ENCODE results near the gene CARS1. TPM values are rescaled to one million over a fixed set of nuclear protein-coding genes. Genes with fewer than 3 reads are reported as not detected.
A peak's percentile ranks its signal among the peaks of the same experiment; 100 is the strongest.

Gene CARS1
- total and polyA plus RNA-seq, 9 donors: 12.5 to 148 (median 17.6) TPM

- no peak overlapping the region for H3K27ac ChIP-seq
- intact Hi-C loops (cut with DNase I): no loop called here
- no peaks in the 10 kb centered on the region for H3K36me3 ChIP-seq
- DNase-seq: peak in 1 of 5 donors; percentile 17
- H3K4me1 ChIP-seq (ENCODE audit: insufficient read depth): no peaks in the 10 kb centered on the region
- H3K27me3 ChIP-seq: no peaks in the 10 kb centered on the region
- H3K4me3 ChIP-seq: no peak overlapping the region
- H3K9me3 ChIP-seq: no peaks in the 10 kb centered on the region
- 87 to 97% (median 95%) methylated on average over 9 of the region's 9 CpGs for WGBS, 3 donors
- no peak for TF ChIP-seq EP300 (IDR thresholded peaks at IDR 0.05)
- TF ChIP-seq CTCF (IDR thresholded peaks at IDR 0.05): no peak
- TF ChIP-seq POLR2A (IDR thresholded peaks at IDR 0.05): no peak
These were observed 48.4 kb downstream of the CARS1 start for GRCh38 chr11:3008746-3009336.

GRCh38 chr11:3007404-3008010 is 49.7 kb downstream of the CARS1 start:
- peak in 1 of 5 donors; percentile 19 for DNase-seq
- H3K27me3 ChIP-seq: no peaks in the 10 kb centered on the region
- no peak overlapping the region for H3K27ac ChIP-seq
- 86 to 88% (median 87%) methylated on average over 20 of the region's 20 CpGs for WGBS, 3 donors
- intact Hi-C loops (cut with DNase I): no loop called here
- no peaks in the 10 kb centered on the region for H3K9me3 ChIP-seq
- H3K4me3 ChIP-seq: no peak overlapping the region
- no peaks in the 10 kb centered on the region for H3K4me1 ChIP-seq (ENCODE audit: insufficient read depth)
- H3K36me3 ChIP-seq: no peaks in the 10 kb centered on the region
- no peak for TF ChIP-seq CTCF (IDR thresholded peaks at IDR 0.05)
- TF ChIP-seq POLR2A (IDR thresholded peaks at IDR 0.05): no peak
- no peak for TF ChIP-seq EP300 (IDR thresholded peaks at IDR 0.05)

GRCh38 chr11:3006505-3007260 is 50.5 kb downstream of the CARS1 start:
- Histone ChIP-seq H3K27me3 (no peaks in the 10 kb centered on the region), H3K9me3 (no peaks in the 10 kb centered on the region), H3K4me3 (no peak overlapping the region), H3K36me3 (no peaks in the 10 kb centered on the region), H3K27ac (no peak overlapping the region), H3K4me1 (ENCODE audit: insufficient read depth) (no peaks in the 10 kb centered on the region)
- intact Hi-C loops (cut with DNase I): no loop called here
- TF ChIP-seq CTCF (IDR thresholded peaks at IDR 0.05) (no peak), EP300 (IDR thresholded peaks at IDR 0.05) (no peak), POLR2A (IDR thresholded peaks at IDR 0.05) (no peak)
- WGBS, 3 donors: 76 to 80% (median 79%) methylated on average over 21 of the region's 21 CpGs
- peak in 1 of 5 donors; percentile 29 for DNase-seq

- no peaks in the 10 kb centered on the region for H3K27me3 ChIP-seq
- H3K27ac ChIP-seq: no peak overlapping the region
- no peaks in the 10 kb centered on the region for H3K4me1 ChIP-seq (ENCODE audit: insufficient read depth)
- 94 to 98% (median 96%) methylated on average over 10 of the region's 10 CpGs for WGBS, 3 donors
- H3K4me3 ChIP-seq: no peak overlapping the region
- peak in 1 of 5 donors; percentile 21 for DNase-seq
- H3K36me3 ChIP-seq: no peaks in the 10 kb centered on the region
- intact Hi-C loops (cut with DNase I): no loop called here
- no peak for TF ChIP-seq CTCF (IDR thresholded peaks at IDR 0.05)
- H3K9me3 ChIP-seq: no peaks in the 10 kb centered on the region
These were observed 52.7 kb downstream of the CARS1 start for GRCh38 chr11:3004481-3004880.

All from ovary (tissue), 9 donors.